Measurements from ENCODE around the gene DSCAM.
"Not testable (repeated sequence)": the region's sequence is repeated elsewhere in the genome, so short reads cannot be mapped to it uniquely, and the experiment has no call there.

Gene DSCAM

GRCh38 chr21:40242586-40243265 is 604.2 kb downstream of the DSCAM start:
- no peak for DNase-seq (ENCODE audit: low spot score)

DNA sequence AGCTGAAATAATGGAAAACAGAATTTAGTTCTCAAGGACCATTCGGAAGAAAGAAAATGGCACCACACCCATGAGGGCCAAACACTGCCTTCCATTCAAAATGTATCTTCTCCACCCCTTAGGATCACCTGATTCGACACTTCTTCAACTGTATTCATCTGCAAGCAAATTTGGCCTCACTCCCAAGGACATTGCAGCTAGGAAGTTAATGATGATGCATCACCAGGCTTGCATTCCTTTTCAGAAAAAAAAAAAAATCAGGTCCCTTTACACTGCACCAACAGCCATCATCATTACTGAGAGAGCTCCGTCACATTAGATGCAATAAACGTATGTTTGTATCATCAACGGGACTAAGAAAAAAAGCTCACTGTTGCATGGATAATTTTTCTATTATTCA is 611.4 kb downstream of the DSCAM start:
- no peak for DNase-seq (ENCODE audit: low spot score)

GRCh38 chr21:40231979-40232378 is 615.0 kb downstream of the DSCAM start:
- DNase-seq (ENCODE audit: low spot score), result no peak

DNA sequence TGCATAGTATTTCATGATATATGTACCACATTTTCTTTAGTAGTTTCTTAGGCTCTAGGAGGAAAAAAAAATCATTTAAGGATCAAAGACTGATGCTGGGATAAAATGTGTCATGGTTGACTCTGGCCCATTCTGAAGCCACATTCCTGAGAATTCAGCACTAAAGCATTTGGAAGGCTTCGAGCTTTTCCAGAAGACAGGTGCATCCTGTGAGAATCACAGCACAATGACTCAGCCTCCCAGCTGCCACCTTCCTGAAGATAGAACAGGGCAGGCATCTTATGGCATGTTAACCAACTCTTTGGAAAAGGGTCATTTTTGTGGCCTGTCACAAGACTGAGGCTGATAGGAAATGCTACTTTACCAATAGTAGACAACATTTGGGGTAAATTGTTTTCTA is 619.9 kb downstream of the DSCAM start:
- no peak for DNase-seq (ENCODE audit: low spot score)

GRCh38 chr21:40215941-40216340 is 631.0 kb downstream of the DSCAM start:
- no peak for DNase-seq (ENCODE audit: low spot score)

GRCh38 chr21:40210251-40210650 is 636.7 kb downstream of the DSCAM start:
- DNase-seq (ENCODE audit: low spot score), result no peak

DNA sequence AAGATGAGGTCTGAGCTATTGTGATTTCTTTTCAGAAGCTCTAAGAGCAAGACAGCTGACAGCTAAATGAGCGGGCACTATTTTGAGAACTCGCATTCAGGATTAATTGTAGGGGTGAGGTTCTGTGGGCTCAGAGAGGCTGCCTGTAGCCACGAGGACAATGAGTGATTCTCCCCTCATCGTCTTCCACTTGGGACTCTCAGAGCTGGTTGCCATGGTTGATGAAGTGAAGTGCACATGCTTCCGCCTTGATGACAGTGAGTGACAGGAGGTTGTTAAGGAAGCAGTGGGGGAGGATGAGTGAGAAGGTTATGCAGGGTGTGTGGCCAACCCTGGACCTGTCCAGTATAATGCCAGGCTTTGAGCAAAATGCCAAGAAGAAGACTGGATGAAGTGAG is 638.0 kb downstream of the DSCAM start:
- DNase-seq (ENCODE audit: low spot score), result no peak

- no peak for DNase-seq (ENCODE audit: low spot score)
These were observed 638.6 kb downstream of the DSCAM start for GRCh38 chr21:40208206-40208947.

DNA sequence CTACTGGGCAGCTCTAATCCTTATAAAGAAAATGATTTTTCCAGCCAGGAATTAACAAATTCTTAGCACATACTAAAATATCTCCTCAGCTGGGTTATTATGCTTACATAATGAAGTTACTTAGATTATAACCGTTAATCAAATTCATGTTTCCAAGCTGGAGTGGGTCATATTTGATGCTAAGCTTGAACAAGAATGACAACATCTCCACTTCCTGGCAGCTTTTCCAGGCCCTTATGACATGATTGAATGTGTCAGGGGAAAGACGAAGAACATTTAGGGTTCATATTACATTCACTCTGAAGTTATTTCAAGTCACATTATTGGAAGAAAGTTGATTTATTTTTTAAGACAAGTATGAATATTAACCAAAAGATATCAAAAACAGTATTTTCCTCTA is 646.0 kb downstream of the DSCAM start:
- no peak for DNase-seq (ENCODE audit: low spot score)

DNA sequence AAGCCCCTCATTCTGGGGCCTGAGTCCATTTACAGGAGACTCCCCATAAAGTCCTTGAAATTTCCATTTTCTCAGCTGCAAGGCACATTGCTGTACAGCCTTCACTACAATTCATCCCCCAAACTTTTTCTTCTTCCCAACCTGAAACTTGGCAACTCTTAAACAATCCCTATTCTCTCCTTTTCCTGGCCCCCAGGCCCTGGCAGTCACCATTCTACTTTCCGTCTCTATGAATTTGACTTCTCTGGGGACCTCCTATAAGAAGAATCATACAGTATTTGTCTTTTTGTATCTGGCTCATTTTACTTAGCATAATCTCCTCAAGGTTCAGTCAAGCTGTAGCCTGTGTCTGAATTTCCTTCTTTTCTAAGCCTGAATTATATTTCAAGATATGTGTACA is 646.8 kb downstream of the DSCAM start:
- DNase-seq (ENCODE audit: low spot score), result no peak

GRCh38 chr21:40194185-40194980 is 652.6 kb downstream of the DSCAM start:
- no peak for DNase-seq (ENCODE audit: low spot score)

DNA sequence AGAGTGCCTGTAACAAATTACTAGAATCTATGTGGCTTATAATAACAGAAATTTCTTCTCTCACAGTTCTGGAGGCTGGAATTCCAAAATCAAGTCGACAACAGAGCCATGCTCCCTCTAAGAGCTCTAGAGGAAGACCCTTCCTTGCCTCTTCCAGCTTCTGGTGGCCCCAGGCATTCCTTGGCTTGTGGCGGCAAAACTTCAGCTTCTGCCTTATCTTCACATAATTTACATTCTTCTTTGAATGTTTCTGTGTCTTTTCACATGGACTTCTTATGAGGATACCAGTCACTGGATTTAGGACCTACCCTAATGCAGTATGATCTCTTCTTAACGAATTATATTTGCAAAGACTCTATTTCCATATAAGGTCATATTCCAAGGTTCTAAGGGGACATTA is 655.3 kb downstream of the DSCAM start:
- no peak for DNase-seq (ENCODE audit: low spot score)

GRCh38 chr21:40191196-40191595 is 655.8 kb downstream of the DSCAM start:
- no peak for DNase-seq (ENCODE audit: low spot score)

- DNase-seq (ENCODE audit: low spot score), result no peak
These were observed 658.9 kb downstream of the DSCAM start for GRCh38 chr21:40187946-40188654.

DNA sequence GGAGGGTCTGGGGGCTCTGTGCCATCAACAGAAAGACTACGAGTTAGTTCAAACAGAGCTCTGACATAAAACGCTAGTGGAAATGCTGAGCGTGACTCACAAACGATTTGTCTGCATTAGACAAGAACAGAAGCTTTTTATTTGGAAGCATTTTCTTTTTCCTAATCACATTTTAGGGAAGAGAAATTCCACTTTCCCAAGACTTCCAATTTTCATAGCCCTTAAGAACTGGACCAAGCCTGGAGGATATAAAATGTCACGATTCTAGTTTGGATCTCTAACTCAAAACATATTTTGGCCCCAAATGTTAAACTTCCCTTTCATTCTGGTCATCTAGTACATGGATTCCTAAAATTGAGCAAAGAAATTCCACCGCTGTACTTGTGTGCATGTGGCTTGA is 659.7 kb downstream of the DSCAM start:
- DNase-seq (ENCODE audit: low spot score), result no peak

DNA sequence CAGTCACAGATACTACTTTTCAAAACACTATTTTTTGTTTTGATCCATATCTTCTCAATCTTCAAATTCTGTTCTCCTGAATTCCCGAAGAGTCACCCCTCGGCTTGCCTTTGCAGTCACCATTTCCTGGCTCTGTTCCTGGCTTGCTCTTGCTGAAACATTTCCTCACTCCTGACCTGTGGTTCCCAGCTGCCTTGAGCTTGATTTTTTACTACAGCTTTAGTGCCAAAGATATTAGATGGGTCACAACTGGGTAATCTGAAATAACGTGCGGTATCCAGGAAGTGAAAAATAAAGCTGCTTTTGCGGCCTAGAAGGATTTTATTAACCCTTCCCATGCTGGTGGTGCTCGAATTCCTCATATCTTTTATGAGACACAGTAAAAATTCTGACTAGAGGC is 660.9 kb downstream of the DSCAM start:
- no peak for DNase-seq (ENCODE audit: low spot score)

- DNase-seq (ENCODE audit: low spot score), result no peak
These were observed 661.8 kb downstream of the DSCAM start for GRCh38 chr21:40185208-40185607.

DNA sequence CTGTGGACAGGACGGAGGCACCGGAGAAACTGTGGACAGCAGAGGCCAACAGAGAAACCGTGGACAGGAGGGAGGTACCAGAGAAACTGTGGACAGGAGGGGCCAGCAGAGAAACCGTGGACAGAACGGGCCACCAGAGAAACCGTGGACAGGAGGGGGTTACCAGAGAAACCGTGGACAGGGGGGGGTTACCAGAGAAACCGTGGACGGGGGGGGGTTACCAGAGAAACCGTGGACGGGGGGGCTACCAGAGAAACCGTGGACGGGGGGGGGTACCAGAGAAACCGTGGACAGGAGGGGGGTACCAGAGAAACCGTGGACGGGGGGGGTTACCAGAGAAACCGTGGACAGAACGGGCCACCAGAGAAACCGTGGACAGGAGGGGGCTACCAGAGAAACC is 664.5 kb downstream of the DSCAM start:
- not testable (repeated sequence) for DNase-seq (ENCODE audit: low spot score)

DNA sequence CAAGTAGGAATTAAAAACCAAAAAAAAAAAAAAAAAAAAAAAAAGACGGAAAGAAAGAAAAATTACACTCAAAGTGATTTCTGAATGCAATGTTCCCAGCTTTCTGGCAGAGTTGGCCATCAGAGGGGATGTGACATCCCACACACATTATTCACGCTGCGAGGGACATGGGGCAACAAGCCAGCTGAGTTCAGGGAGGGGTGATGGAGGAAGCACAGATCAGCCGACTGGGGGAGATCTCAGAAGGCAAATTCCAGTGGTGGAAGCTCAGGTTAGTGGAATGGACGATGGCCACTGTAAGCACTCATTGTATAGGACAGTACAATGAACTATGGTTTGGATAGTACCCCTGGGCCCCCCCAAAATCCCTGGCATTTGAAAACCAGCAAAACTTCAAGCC is 667.8 kb downstream of the DSCAM start:
- DNase-seq (ENCODE audit: low spot score), result no peak

DNA sequence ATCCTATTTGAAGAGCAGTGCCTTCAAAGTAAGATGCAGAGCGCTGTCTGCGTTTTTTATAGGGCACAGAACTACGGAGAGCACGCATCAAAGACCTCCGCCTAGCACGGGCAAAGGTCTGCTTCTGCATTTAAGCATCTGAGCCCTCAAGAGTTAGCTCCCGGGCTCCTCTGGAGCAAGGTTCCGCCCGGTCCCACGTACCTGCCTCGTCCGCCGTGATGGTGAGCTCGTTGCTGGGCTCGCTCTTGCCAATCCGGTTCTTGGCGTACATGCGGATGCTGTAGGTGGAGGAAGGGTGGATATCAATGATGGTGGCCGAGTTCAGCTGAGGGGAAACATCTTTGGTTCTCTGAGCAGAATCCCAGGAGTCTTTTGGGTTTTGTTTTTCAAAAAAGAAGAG is 668.2 kb downstream of the DSCAM start:
- no peak for DNase-seq (ENCODE audit: low spot score)

GRCh38 chr21:40177979-40178378 is 669.0 kb downstream of the DSCAM start:
- DNase-seq (ENCODE audit: low spot score), result no peak

- DNase-seq (ENCODE audit: low spot score), result no peak
These were observed 670.2 kb downstream of the DSCAM start for GRCh38 chr21:40176724-40177123.

Measured in AG20443 (cell line).